NCI-H2171 treated with DMSO at 0.1 percent for 48 hours (cell line): ENCODE data around the gene FOXA1.
"Not testable (repeated sequence)": the region's sequence is repeated elsewhere in the genome, so short reads cannot be mapped to it uniquely, and the experiment has no call there.

Source experiments
- DNase-seq: peaks from one replicate; lab custom pipeline; 2025; lab: John Stamatoyannopoulos, UW

FOXA1 gene

GRCh38 chr14:37555596-37555995 is 39.5 kb downstream of the FOXA1 start:
- not testable (repeated sequence) for DNase-seq

GRCh38 chr14:37553935-37554550 is 41.0 kb downstream of the FOXA1 start:
- no peak for DNase-seq

GRCh38 chr14:37551119-37551518 is 43.9 kb downstream of the FOXA1 start:
- DNase-seq, result no peak

GRCh38 chr14:37550511-37550910 is 44.5 kb downstream of the FOXA1 start:
- DNase-seq, result no peak

DNA sequence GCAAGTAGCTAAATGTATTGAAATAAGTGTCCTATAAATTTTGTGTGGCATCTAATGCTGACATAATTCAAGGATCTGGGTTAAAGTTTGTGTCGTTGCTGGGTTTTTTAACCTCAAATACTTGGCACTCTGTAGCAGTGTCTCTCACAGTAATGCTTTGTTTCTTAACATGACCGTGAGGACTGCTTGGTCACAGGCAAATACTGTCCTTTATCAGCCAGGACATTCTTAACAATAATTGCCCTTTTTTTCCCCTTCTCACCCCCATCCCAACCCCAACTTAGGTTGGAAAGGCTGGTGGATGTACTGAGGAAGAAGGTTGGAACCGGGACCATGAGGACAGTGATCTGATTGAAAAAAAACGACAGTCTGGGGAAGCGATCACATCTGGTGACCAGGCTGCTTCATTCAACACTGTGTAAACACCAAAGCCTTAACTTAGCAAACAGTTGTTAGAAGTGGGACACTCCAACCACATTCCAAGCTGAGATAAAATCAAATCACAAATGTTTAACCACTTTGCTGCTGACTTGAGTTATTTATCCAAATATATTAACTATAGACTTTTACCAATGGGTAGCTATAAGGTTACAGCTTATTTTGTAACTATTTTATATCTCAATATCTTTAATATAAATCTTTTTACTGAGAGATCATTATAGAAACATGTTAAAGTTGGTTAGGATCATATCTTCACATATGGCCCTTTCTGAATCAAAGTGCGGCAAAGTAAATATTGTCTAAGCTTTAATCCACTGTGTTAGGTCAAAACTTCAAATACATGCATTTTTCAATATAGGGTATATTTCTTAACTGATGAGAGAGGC is 48.2 kb downstream of the FOXA1 start:
- DNase-seq, result peak; percentile 43

DNA sequence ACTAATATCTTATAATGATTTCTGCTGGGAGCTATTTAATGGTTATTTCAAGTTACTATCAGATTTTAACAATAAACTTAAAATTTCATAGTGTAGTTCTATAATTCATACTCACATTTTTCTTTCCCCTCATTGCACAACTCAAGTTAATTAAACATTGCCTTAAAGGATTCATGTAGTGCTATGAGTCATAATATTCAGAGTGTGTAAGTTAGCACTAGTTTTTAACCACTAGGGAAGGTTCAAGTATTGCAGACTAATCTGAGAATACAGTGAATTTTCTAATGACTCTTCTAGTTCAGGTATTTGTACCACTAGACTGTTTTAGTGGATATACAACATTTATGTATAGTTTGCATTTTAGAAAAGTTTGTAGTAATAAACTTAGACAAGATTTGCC is 49.9 kb downstream of the FOXA1 start:
- DNase-seq, result no peak

- no peak for DNase-seq
These were observed 50.6 kb downstream of the FOXA1 start for GRCh38 chr14:37544407-37544806.

DNA sequence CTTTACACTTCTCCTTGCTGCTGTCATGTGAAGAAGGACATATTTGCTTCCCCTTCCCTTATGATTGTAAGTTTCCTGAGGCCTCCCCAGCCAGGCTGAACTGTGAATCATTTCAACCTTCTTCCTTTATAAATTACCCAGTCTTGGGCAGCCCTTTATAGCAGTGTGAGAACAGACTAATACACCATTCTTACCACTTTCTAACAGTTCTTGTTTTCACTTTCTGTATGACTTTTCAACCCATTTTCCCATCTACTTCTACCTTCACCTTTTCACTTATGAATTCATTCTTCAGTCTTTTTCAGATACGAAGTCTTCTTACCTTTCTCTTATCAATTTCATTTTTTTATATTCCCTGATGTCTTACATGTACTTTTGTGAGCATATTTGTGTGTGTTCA is 55.1 kb downstream of the FOXA1 start:
- no peak for DNase-seq
